SKM-1 (cell line): ENCODE measurements around the gene GALNS.

Experiments
- DNase-seq: peaks from one replicate; lab custom pipeline; 2025; ENCODE audit not compliant: unreplicated experiment; lab: John Stamatoyannopoulos, UW

Gene GALNS

GRCh38 chr16:88857728-88858339, 1.1 kb upstream of the GALNS start:
- peak; percentile 78 for DNase-seq

DNA sequence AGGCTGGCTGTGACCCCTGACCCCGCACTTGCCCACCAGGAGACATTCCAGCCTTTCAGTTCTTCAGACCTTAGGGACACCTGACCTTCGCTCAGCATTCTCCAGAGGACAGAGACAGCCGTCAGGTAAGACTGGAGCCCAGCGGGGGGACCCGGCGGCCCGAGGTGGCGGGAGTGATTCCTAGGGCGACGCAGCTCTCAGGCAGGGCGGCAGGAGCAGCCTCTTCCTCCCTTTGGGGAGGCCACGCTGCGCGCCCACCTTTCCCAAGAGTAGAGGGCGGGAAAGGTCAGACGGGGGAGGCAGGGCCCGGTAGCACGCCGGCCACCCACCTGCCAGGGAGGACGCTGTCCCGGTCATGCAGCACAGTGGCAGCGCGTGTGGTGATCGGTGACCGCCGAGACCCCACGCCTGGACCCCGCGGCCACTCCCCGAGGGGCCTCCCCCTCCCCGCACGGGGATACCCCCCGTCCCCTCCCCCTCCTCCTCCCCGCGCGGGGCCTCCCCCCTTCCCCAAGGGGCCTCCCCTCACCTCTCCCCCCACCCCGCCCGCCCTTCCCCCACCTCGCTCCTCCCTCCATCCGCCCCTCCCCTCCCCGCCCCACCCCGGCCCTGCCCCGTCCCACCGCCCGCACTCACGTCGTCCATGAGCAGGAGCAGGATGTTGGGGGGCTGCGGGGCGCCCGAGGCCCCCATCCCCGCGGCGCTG, 472 bp downstream of the GALNS start:
- DNase-seq, result no peak

GRCh38 chr16:88855736-88856121, 1.0 kb downstream of the GALNS start:
- no peak for DNase-seq

DNA sequence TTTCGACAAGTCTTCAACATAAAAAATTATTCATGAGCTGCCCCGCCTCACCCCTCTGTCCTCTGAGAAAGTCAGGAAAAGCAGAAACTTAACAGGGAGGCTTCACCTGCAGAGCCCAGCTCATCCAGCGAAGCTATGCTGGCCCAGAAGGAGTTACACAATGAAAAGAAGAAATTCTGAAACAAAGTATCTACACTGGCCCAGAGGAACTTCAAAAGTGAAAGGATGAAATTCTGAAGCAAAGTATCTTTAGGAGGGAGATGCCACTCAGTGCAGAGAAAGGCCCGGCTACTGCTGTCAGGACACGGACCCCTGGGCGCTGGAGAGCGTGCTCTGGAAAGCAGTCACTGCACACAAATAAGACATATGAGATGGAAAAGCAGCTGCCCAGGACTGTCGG, 1.6 kb downstream of the GALNS start:
- DNase-seq, result no peak

DNA sequence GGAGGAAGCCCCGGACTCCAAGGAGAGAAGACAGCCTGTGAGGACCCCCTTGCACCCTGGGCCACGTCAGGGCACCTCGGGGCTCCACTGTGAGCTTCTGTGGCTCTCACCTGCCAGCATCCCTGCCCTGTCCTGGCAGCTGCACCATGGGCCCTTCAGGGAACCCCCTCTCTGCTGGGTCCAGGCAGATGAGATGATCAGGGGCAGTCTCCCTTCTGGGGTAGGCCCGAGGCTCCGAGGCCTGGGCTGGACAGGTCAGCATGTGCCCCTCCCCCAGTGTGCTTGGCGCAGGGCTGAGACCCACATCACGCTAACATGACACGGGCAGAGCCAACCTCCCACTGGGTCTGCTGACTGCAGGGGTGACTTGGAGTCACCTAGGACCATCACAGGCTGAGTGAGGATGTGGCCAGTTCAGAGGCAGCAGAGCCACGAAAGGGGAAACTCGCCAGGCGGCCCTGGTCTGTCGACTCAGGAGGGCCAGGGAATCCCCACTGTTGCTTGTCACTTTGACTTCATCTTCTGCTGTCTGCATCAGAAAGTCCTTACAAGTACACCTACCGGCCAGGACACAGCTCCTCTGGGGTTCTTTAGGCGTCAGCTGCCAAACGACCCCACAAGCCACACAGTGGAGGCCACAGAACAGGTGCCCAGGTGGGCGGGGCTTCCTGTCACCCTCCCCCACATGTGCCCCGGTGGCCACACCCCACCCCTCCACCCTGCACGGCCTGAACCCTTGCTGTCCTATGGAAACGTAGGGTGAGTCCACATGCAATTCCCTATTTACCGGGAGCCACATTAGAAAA, 2.2 kb downstream of the GALNS start:
- no peak for DNase-seq

DNA sequence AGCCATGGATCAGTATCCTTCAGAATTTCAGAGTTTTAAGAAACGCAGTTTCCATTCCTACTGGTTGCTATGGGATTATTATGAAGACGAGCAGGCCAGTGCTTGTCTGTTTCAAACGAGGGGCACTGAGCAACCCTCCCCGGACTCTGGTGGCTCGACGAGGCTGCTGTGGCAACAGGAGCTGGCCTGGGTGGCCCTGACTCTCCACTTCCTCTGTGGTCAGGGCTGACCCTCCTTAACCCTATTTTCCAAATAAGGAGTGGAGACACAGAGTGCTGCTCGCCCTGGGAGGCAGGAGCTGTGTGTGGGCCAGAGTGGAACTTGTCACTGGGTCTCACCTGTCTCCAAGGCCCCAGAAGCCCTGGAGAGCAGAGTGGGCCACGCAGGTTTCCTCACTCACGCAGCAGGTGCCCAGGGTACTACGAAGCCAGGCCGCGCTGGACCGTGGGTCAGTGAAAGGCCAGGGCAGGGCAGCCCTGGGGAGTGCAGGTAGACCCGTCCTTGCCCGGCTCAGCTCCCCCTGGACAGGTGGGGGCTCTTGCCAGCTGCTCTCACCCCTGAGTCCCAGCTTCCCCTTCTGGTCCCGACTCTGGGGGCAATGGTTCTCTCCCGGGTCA, 3.3 kb downstream of the GALNS start:
- DNase-seq, result peak; percentile 30

- no peak for DNase-seq
Observed at GRCh38 chr16:88851616-88852015, 5.1 kb downstream of the GALNS start.

DNA sequence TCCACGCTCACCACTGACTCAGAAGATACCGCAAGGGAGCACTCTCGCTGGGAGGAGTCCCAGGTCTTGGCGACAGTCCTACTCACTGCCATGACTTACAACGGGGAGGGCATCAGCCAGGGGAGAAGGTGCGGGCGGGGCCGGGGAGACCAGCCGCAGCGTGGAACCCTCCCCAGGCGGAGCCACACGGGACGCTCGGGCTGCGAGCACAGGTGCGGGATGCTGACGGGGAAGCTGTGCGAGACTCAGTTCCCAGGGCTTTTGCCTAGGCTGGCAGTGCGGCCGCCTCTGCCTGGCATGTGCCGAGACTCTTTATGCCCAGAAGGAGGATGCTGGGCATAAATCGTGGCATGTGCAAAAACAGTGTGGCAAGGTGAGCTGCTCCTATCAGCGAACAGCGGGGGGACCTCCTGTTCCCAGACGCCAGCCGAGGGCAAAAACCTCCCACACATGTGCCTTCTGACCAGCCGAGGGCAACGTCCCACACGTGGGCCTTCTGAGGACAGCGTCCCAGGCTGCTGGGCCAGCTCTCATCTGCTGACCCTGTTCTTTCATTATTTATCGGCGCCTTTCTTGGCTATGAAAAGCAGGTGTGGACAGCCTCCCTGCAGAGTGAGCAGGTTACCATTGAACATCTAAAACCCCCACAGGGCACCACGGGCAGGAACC, 6.1 kb downstream of the GALNS start:
- no peak for DNase-seq

DNA sequence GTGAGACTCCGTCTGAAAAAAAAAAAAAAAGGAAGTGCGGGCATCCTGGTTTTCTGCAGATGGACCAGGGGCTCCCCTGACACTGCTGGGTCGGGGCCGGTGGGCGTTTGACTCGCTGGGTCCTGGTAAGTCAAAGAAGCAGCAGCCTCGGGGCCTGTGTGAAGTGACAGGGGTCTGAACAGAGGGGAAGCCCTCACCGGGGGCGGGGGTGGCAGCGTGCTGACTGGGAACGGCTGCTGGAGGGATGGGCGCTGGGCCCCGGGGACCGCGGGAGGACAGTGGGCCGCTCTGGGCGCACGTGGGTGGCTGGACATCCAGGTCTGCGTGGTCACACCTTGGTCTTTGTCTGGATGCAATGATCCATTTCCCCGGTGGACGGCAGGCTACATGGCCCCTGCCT, 8.2 kb downstream of the GALNS start:
- DNase-seq, result no peak

DNA sequence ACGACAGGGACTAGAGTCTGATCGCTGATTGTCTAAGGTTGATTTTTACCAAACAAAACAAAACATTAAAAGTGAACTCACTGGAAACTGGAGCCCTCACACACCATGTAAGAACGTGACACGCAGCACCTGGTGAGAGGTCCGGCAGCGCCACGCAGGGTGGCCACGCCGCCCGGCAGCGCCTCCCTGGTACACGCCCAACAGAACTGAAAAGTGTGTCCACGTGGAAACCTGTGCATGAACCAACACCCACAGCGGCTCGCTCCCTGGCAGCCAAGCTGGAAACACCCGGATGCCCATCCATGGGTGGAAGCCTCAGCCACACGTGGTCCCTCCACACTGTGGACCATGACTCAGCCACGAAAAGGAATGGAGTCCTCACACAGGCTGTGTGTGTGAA, 9.1 kb downstream of the GALNS start:
- DNase-seq, result no peak

DNA sequence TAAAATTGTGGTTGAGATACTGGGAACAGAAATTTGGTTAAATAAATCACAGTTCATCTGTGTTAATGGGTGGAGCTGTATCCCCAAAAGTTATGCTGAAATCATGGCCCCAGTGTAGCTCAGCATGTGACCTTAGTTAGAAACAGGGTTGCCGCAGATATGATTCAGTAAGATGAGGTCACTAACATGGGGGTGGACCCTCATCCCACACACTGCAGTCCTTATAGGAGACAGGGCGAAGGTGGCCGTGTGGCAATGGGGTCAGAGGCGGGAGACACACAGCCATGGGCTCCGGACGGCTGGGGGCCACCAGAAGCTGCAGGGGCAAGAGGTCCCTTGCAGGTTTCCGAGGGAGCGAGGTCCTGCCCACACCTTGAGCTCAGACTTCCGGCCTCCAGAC, 10.7 kb downstream of the GALNS start:
- no peak for DNase-seq

GRCh38 chr16:88844419-88845036, 12.2 kb downstream of the GALNS start:
- no peak for DNase-seq

DNA sequence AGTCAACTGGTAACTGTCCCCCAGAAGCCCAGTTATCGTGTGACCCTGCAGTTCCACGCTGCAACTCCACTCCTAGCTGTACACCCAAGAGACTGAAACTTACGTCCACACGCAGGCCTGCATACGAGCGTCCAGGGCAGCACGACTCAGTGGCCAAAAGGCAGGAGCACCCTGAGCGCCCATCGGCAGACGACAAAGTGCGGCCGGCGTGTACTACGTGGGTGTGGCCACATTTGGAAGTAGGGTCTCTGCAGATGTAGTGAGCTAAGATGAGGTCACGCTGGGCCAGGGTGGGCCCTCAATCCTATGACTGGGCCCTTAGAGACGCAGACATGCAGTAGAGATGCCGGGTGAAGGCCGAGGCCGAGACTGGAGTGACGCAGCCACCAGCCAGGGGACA, 13.5 kb downstream of the GALNS start:
- DNase-seq, result no peak

- no peak for DNase-seq
Observed at GRCh38 chr16:88842806-88843205, 13.9 kb downstream of the GALNS start.

- no peak for DNase-seq
Observed at GRCh38 chr16:88842308-88842756, 14.4 kb downstream of the GALNS start.

- no peak for DNase-seq
Observed at GRCh38 chr16:88841521-88842307, 15.0 kb downstream of the GALNS start.

DNA sequence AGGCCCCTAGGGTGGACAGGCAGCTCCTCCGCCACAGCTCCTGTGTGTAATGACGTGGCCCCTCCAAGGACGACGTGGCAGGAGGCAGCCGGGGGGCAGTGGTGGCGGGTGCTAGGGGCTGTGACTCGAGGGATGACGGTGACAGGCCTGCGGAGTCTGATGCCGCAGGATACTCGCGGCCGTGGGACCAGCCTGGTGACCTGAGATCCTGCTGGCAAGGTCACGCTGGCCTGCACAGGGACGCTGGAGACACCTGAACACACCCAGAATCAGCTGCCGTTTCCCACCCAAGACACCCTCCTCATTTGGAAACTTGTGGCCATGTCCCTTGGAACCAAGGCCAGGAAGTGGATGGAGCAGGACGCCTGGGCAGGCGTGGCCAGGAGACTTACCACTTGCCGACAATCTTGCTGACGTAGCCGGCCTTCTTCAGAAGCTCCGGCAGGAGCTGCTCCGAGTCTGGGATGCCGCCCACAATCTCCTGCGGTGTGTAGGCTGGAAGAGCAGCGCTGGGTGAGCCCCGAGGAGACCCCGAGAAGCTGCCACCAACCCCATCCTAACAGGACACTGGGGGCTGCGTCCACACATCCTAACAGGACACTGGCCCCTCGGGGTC, 16.0 kb downstream of the GALNS start:
- no peak for DNase-seq

GRCh38 chr16:88839745-88840599, 16.8 kb downstream of the GALNS start:
- peak; percentile 96 for DNase-seq
